Measurements from ENCODE around the gene C19orf81.

C19orf81 gene

DNA sequence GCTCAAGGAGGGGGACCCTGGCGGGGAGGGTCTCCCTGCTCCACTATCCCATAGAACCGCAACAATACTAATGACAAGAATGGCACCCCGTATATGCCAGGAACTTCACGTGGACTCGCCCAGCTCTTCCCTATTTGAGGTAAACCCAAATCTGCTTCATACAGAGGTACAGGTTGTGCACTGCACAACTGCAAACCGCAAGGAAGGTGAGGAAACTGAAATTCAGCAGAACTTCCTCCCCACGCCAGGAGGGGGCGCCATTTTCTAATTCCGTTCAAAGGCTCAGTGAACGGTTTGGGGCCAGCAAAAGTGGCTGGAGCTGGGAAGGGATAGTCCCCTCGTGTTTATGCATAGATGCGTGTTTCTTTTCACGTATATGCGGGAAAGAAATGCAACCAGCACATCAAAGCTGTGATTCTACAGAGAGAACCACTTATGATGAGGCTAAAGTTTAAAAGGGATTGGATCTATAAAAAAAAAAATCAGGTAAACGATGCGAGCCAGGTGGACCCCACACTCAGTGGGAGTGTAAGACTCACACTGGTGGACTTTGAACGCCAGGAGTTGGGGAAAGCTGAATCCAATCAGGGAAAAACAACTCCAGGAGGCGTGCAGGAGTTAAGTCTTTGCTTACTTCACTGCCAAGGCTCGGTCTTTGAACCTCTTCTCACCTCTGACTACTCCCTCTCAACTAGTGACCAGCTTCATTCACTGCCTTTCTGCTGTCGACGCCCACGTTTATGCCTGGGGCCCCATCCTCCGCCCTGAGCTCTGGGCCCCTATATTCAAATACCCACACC is 20.3 kb downstream of the C19orf81 start:
- no peak overlapping the region for H3K4me3 ChIP-seq (ENCODE audit: low read length)
- peak; percentile 33 for DNase-seq (ENCODE audit: low read depth, low spot score)

DNA sequence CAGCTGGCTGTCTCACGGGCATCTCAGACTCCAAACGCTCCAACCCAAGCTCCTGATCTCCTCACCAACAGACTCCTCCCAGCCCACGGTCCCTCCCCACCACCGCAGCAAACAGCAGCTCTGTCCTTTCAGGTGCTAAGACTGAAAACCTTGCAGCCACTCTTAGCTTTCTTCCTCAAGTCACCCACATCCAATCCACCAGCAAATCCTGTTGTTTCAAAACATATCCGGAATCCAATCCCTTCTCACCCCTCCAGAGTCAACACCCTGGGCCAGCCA is 20.8 kb downstream of the C19orf81 start:
- H3K4me3 ChIP-seq (ENCODE audit: low read length), result no peak overlapping the region
- DNase-seq (ENCODE audit: low read depth, low spot score), result no peak

- DNase-seq (ENCODE audit: low read depth, low spot score), result no peak
- H3K4me3 ChIP-seq (ENCODE audit: low read length), result no peak overlapping the region
Observed at GRCh38 chr19:50673118-50673517, 23.9 kb downstream of the C19orf81 start.

GRCh38 chr19:50676625-50677197 is 27.5 kb downstream of the C19orf81 start:
- H3K4me3 ChIP-seq (ENCODE audit: low read length), result no peak overlapping the region
- no peak for DNase-seq (ENCODE audit: low read depth, low spot score)

GRCh38 chr19:50677636-50678035 is 28.4 kb downstream of the C19orf81 start:
- H3K4me3 ChIP-seq (ENCODE audit: low read length), result no peak overlapping the region

GRCh38 chr19:50678323-50678722 is 29.1 kb downstream of the C19orf81 start:
- no peak for DNase-seq (ENCODE audit: low read depth, low spot score)
- no peak overlapping the region for H3K4me3 ChIP-seq (ENCODE audit: low read length)

More at GRCh38 chr19:50677636-50678035, 28.4 kb downstream of the C19orf81 start:
- no peak for DNase-seq (ENCODE audit: low read depth, low spot score)

DNA sequence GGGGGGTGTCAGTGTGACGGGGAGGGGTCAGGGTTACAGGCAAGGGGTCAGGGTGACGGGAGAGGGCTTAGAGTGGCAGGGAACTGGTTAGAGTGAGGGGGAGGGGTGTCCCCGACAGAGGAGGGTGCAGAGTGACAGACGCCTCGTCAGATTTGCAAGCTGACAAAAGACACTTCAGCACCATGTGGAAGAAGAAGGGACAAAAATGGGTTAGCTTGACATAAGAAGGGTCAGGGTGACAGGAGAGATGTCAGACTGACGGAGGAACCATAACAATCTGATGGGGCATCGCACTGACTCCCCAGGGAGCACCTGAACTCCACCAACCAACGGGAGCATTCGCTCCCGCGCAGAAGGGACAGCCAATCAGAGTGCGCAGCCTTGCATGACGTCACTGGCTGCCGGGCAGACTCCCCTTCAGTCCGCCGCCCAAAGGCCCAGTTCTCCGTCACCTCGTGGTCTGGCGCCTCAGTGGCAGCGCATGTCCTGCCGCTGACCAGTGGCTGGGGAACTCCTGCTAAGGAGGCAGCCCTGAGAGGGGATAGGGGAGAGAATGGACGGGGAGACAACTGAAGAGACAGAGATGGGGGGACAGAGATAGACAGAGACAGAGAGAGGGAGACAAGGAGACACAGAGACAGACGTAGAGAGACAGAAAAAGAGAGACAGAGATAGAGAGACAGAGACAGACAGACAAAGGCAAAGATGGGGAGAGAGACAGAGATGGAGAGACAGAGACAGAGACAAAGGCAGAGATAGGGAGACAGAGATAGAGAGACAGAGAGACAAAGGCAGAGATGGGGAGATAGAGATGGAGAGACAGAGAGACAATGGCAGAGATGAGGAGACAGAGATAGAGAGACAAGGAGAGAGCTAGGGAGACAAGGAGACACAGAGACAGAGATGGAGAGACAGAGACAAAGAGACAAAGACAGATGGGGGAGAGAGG is 30.2 kb downstream of the C19orf81 start:
- DNase-seq (ENCODE audit: low read depth, low spot score), result peak; percentile 82
- H3K4me3 ChIP-seq (ENCODE audit: low read length), result peak overlapping the region; percentile 35

DNA sequence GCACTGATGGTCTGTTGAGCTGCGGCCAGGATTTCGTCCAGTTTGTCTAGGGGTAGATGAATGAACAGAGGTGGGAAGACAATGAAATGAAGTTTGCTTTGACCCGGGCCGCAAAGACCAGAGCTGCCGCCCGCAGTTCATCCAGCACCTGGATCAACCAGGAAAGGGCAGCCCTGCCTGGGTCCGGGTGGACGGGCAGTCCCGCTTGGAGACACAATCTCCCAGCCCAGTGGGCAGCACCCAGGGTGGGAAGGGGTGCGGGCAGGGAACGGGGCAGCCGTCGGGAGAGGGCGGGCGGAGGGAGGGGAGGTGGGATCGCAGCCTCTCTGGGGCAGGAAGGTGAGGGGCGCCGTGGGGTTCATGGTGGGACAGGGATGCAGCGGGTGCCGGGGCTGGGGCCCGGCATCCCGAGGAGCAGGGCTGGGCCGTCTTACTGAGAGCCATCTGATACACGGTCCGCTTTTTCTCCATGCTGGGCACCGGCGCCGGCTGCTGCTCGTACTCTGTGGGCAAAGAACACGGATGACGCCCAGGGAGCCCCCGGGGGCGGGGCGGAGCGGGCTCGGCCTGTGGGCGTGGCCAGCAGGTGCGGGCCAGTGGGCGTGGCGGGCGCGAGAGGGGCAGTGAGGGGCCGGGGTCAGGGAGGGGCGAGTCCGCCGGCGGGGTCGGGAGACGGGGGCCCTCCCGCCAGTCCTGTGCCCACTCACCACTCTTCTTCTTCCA is 37.2 kb downstream of the C19orf81 start:
- no peak for DNase-seq (ENCODE audit: low read depth, low spot score)
- H3K4me3 ChIP-seq (ENCODE audit: low read length), result no peak overlapping the region

DNA sequence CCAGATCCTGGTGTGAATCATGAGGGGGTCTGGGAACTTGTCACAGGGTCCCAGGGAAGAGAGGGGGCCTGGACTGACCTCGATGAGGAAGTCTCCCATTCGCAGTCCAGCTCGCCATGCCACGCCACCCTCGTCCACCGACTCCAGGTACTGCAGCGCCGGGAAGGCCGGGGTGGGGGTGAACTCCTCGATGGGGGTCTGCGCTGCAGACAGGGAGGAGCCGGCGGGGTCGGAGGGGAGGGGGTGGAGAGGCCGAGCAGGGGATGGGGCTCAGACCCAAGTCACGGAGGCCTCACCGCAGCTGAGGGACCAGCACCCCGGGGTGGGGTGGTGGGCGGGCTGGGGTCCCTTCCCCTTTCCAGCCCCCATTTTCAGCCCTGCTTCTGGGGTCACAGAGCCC is 39.5 kb downstream of the C19orf81 start:
- DNase-seq (ENCODE audit: low read depth, low spot score), result no peak
- H3K4me3 ChIP-seq (ENCODE audit: low read length), result no peak overlapping the region

DNA sequence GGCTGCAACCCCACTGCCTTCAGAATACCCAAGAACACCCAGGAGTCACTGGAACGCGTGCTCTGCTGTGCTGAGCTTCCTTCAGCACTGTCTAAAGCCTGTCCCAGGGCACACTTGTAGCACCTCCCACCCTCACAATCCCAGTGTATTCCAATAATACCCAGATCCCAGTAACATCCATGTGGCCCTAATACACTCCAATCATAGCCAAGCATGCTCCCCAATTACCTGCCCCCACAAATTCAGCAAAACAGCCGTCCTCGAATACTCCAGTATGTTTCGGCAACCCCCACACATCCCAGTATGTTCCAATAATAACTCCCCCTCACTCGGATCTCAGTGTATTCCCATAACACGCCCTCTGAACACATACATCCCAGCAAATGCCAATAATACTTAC is 41.2 kb downstream of the C19orf81 start:
- no peak overlapping the region for H3K4me3 ChIP-seq (ENCODE audit: low read length)
- DNase-seq (ENCODE audit: low read depth, low spot score), result no peak

DNA sequence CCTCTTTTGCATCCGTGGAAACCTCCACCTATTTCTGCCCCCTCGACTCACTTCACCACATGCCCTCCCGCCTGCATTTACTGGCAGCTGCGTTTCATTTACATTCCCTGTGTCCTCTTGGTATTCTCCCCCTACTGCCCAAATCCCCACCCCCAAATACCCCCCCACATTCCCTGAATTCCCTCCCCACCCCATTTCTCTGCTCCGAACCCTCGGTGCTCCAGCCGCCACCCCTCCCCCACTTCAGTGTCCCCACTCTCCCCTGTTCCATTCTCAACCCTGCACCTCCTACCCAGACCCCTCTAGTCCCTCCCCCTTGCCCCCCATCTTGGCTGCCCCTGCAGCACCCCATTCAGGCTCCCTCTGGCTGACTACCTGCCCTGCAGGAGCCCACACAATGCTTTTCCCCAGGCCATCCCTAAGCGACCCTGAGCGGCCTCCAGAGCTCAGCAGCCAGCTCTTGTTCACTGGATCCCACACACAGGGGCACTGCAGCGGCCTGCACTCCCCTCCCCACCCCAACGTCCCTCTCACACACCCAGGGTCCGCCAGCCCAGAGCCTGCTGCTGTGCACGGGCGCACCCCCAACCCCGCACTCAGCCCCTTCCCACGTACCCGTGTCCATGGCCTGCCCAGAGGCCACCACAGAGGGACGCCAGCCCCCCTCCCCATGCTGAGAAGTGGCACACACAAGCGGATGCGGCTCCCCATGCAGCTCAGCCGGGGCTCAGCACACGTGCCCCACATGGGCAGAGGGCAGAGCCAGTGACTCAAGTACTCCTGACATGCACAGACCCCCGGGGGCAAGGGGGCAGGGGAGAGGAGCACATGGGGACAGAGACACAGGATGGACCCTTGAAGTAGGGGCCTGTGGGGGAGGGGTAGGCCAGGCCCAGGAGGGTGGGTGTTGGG is 44.1 kb downstream of the C19orf81 start:
- H3K4me3 ChIP-seq (ENCODE audit: low read length), result no peak overlapping the region

GRCh38 chr19:50694815-50695145 is 45.5 kb downstream of the C19orf81 start:
- H3K4me3 ChIP-seq (ENCODE audit: low read length), result no peak overlapping the region
- no peak for DNase-seq (ENCODE audit: low read depth, low spot score)

More for the DNA sequence above, 44.1 kb downstream of the C19orf81 start:
- no peak for DNase-seq (ENCODE audit: low read depth, low spot score)

DNA sequence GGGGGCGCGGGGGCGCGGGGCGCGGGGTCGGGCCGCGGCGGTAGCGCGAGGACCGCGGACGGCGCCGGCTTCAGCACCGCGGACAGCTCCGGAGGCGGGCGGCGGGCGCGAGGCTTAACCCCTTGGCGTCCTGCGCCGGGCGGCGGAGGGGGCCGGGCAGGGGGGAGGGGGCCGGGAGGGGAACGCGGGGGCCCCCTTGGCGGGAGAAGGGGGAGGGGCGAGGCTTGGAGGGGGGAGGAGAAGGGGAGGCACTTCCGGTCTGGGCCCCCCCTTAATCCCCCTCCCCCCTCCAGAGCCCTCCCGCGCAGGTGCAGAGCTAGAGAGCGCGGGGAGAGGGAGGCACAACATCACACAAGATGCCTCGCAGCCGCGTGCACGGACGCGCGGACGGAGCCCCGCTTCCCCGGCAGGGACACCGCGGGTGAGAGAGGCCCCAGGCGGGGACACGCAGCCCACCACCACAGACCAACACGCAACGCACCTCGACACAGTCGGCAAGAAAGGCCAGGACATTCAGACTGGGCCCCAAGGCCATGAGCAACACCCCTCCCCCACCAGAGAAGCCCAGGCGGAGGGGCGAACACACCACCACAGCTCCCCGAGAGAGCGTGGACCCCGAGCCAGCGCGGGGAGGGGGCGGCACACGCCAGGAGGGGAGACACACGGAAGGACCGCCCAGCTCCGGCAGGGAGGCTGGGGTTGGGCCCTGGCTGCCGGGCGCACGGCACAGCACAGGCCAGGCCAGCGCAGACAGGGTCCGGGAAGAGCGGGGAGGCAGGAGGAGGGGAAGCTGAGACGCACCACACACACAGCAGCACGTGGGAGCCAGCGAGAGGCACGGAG is 46.2 kb downstream of the C19orf81 start:
- H3K4me3 ChIP-seq (ENCODE audit: low read length), result no peak overlapping the region
- DNase-seq (ENCODE audit: low read depth, low spot score), result peak; percentile 39

DNA sequence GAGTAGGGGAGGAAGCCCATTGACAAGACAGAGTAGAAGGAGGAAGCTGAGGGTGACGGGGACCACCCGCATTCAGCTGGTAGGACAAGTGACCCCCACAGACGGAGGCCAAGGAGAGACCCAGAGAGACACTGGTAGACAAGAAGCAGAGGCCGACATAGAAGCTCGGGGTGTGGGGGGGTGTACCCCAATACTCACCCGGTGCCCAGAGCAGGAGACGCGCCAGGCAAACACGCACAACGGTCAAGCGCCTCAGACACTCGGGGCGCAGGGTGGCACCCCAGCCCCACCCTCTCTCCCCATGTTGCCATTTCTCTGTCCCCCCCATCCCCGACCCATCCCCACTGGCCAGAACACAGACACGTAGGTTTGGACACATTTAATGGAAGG is 46.8 kb downstream of the C19orf81 start:
- H3K4me3 ChIP-seq (ENCODE audit: low read length), result no peak overlapping the region

DNA sequence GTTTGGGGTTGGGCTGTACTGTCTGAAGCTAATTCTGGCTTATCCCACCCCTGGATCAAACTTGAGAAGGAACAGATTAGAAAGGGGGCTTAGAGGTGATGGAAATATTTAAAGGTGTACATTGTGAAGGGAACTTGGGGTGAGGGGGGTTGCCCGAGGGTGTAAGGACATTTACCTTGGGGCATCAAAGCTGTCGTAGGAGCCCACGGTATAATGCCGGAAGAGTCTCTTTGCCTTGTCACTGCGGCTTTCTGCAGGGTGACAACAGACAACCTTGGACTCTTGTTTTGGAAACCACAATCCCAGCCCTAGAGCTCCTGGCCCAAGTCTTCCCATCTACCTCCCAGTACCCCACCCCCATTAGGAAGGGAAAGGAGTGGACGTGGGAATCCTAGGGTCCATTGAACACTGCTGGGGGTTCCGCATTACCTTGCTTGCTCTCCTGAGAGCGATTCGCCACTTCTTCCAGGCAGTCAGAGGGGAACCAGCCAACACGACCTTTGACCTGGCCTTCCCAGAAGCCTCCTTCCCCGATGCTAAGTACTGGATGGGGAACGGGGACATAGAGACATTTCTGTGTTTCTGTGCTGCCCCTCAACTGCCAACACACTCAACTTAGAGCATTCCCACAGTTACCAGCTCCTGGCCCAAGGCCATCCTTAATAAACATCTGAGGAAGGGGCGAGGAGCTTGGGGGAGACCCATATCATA is 48.3 kb downstream of the C19orf81 start:
- no peak for DNase-seq (ENCODE audit: low read depth, low spot score)
- H3K4me3 ChIP-seq (ENCODE audit: low read length), result no peak overlapping the region

More for the DNA sequence above, 46.8 kb downstream of the C19orf81 start:
- DNase-seq (ENCODE audit: low read depth, low spot score), result no peak

GRCh38 chr19:50701367-50701985 is 52.2 kb downstream of the C19orf81 start:
- DNase-seq (ENCODE audit: low read depth, low spot score), result no peak
- no peak overlapping the region for H3K4me3 ChIP-seq (ENCODE audit: low read length)
